ENCODE results near the gene DCST2.
A peak's percentile ranks its signal among the peaks of the same experiment; 100 is the strongest.

The DCST2 gene

DNA sequence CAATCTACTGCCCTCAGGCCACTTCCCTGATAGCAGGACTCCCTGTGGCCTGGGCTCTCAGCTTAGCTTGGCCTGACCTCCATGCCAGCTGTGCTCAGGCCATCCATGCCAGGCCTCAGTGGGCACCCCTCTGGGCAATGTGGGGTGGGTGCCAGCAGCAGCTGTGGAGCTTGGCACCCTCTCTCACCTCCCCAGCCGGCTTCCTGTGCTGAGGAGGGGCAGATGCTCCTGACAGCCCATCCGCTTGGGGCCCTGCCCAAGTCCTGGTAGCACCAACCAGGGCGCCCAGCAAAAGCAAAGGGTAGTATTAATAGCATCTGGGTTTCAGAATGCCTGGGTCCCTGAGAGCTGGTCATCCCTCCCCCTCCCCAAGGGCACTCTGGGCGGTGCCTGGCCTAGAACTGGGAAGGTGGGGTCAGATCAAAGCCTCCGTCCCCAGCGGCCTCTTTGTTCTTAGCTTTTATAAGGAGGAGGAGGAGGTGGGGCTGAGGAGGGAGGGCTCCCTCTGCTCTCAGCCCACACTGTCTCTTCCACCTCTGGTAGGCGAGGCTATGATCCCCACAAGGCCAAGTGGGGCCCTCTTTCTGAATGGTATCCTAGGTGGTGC, 36.1 kb upstream of the DCST2 start:
- no peak for DNase-seq (ENCODE audit: low read depth, low spot score)

DNA sequence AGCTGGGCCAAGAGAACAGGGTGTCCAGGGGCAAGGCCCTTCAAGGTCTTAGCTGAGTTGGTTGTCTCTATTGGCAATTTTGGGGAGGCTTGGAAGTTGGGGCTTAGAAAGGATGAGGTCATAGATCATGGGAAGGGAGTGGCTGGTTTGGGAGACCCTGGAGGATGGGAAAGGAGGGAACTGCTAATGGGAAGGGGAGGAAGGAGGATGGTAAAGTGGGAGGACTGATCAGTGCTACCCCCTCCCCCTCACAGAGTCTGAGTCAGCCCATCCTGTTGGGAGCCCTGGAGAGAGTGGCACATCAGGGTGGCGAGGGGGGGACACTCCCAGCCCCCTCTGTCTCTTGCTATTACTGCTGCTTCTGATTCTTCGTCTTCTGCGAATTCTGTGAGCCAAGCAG, 35.0 kb upstream of the DCST2 start:
- DNase-seq (ENCODE audit: low read depth, low spot score) = no peak

DNA sequence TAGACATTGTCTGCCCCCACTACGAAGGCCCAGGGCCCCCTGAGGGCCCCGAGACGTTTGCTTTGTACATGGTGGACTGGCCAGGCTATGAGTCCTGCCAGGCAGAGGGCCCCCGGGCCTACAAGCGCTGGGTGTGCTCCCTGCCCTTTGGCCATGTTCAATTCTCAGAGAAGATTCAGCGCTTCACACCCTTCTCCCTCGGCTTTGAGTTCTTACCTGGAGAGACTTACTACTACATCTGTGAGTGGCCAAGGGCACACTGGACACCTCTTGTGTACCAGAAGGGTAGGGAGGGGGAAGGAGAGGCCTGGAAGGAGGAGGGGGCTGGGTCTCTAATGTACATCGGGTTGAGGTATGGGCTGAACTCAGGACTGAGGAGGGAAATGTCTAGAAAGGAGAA, 33.2 kb upstream of the DCST2 start:
- DNase-seq (ENCODE audit: low read depth, low spot score) = no peak

DNA sequence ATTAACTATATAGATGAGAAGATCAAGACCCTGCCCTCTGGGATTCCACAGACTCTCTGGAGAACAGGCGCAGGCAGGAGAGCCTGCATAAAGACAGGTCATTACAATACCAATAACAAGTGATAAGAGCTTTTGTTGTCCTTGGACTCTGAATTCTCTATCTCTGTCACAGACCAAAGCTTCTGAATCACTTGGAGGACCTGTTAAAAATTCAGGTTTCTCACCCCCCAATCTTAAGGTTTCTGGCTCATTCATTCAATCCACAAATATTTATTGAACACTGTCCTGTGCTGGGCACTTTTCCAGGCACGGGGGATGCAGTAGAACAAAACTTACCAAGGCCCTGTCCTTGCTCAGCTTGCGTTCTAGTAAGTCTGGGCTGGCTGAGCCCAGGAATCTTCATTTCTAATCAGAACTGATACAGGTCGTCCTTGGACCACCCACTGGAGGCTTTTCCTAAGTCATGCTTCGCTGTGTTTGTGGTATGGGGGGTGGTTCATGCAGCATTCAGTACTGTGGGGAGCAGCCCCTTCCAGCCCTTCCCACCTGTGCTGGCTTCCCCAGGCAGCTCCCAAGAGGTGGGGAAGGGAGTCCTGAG, 31.4 kb upstream of the DCST2 start:
- DNase-seq (ENCODE audit: low read depth, low spot score) = no peak

DNA sequence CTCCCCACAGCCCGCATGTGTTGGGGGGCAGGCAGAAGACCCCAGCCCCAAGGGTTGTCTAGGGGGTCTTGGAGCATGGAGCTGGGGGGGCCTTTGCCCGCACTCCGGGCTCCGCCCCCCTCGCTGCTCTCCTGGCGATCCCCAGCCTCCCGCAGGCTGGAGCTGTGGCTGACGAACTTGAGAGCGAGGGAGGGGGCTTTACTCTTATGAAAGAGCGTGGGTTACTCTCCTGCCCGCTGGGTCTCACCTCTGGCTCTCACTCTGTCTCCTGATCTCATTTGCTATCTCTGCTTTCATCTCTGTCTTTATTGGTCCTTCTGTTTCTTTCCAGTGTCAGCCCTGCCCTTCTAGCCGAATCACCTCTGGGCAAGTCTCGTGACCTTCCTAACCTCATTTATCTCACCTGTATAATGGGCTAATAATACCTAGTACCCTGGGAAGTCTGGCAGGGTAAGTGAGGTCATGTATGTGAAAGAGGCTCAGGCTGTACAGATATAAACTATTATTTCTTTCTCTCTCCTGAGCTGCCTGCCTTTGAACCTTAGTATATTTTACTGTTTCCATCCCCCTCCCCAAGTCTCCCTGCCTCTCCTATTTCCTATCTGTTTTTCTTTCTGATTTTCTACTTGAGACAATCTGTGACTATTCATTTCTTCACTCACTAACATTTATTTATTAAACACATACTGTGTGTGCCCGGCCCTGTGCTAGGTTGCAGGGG, 30.7 kb upstream of the DCST2 start:
- DNase-seq (ENCODE audit: low read depth, low spot score) = peak; percentile 73

DNA sequence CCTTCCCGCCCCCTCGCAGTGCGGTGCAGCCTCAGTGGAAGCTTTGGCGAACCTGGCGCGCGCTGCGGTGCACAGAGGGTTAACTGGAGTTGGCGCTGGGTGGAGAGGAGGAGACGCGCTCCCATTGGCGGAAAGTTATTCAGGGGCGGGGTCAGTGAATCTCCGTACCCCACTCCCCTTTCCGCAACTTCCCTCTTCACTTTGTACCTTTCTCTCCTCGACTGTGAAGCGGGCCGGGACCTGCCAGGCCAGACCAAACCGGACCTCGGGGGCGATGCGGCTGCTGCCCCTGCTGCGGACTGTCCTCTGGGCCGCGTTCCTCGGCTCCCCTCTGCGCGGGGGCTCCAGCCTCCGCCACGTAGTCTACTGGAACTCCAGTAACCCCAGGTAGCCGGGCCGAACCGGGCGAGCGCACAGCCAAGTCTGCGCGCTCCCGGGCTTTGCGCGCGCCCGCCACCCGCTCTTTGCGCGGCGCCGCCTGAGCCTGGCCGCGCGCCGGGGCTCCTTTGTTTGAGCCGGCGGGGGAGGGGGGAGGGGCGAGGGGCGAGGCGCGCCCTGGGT, 30.0 kb upstream of the DCST2 start, which contains the start of gene EFNA4:
EFNA4 (plus strand) TSS at position 191 of the 561 bp plus-strand sequence; CDS start at position 275, 84 bp downstream.
- DNase-seq (ENCODE audit: low read depth, low spot score) = peak; percentile 93

GRCh38 chr1:155062702-155063411, 29.3 kb upstream of the DCST2 start:
- peak; percentile 81 for DNase-seq (ENCODE audit: low read depth, low spot score)

DNA sequence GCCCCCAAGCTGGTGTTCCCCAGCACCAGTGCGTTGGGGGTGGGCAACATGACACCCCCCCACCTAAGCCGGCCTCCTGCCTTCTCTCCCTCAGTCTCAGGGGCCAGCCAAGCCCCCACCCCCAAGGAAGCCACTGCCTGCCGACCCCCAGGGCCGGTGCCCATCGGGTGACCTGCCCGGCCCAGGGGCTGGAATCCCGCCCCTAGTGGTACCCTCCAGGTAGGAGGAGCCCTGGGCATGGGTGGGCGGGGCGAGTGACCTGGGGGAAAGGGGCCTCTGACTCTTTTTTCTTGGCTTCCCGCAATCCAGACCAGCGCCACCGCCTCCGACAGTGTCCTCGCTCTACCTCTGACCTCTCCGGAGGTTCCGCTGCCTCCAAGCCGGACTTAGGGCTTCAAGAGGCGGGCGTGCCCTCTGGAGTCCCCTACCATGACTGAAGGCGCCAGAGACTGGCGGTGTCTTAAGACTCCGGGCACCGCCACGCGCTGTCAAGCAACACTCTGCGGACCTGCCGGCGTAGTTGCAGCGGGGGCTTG, 28.6 kb upstream of the DCST2 start:
- DNase-seq (ENCODE audit: low read depth, low spot score) = no peak

GRCh38 chr1:155061381-155062150, 28.0 kb upstream of the DCST2 start:
- DNase-seq (ENCODE audit: low read depth, low spot score) = peak; percentile 90

- no peak for DNase-seq (ENCODE audit: low read depth, low spot score)
These were observed 27.2 kb upstream of the DCST2 start for GRCh38 chr1:155060736-155061135.

GRCh38 chr1:155057788-155058211, 24.2 kb upstream of the DCST2 start:
- DNase-seq (ENCODE audit: low read depth, low spot score) = no peak

DNA sequence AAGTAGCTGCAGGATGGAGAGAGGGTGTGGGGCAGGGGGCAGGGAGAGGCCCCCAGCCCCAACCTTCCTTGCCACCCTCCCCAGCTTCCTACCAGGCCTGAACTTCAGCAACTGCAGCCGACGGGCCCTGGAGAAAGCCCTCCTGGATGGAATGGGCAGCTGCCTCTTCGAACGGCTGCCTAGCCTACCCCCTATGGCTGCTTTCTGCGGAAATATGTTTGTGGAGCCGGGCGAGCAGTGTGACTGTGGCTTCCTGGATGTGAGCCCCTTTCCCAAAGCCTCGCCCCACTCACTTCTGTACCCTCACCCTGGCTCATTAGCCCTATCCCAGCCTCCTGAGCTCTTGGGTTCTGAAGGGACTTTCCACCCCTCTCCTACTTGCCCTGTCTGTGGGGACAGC, 23.5 kb upstream of the DCST2 start:
- no peak for DNase-seq (ENCODE audit: low read depth, low spot score)

DNA sequence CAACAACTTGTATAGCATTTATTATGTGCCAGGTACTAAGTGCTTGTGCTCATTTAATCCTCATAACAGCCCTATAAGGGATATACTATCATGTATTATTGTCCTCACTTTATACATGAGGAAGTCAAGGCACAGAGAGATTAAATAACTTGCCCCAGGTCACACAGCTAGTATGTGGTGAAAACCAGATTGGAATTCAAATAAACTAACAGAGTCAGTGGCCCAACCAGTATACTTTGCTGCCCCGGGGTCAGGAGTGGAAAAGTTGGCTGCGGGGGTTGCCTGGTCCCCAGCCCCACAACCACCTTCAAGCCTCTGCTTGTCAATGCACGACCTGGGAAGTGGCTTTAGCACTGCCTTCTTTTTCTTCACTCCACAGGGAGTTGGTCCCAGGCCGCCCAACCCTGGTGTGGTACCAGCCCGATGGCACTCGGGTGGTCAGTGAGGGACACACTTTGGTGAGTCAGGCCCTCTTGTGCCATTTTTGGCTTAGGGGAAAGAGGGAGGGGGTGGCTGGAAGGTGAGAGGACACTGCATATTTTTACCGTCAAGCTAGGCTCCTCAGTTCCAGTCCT, 20.0 kb upstream of the DCST2 start:
- no peak for DNase-seq (ENCODE audit: low read depth, low spot score)

DNA sequence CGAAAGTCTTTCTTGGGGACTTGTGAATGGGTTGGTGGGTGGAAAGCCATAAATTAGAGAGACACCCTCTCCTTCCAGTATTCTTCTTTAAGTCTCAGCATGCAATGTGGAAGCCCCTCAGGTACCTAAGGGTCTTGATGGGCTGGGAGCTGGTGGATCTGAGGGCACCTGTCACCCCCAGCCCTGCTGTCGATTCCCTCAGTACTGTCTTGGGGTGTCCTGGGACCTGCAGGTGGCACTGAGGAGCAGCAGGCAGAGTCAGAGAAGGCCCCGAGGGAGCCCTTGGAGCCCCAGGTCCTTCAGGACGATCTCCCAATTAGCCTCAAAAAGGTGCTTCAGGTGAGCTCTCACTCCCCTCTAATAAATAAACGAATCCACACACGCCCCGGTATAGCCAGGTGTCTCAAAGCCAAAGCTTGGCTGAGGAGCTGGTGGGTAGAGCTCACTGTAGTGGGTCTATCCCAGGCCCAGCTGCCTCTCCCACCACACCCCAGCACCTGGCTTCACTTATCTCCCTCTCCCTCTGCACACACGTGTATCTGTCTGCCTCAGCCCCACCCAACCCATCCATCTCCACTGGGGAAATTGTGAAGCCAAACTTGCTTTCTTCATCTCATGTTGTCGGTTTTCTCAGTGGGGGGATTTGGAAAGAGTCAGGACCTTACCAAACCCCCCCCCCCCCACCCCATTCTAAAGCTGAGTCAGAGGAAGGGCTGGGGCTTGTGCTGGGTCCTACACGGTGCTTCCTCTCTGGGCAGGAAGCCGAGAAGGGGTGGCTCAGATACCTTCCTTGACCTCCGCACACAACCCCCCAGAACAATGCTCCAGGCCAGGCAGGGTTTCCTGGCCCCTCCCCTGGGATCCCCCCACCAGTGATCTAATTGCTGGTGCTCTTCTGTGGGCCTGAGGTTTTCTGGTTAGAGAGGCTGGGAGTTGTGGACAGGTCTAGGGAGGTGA, 19.1 kb upstream of the DCST2 start:
- DNase-seq (ENCODE audit: low read depth, low spot score) = peak; percentile 30

DNA sequence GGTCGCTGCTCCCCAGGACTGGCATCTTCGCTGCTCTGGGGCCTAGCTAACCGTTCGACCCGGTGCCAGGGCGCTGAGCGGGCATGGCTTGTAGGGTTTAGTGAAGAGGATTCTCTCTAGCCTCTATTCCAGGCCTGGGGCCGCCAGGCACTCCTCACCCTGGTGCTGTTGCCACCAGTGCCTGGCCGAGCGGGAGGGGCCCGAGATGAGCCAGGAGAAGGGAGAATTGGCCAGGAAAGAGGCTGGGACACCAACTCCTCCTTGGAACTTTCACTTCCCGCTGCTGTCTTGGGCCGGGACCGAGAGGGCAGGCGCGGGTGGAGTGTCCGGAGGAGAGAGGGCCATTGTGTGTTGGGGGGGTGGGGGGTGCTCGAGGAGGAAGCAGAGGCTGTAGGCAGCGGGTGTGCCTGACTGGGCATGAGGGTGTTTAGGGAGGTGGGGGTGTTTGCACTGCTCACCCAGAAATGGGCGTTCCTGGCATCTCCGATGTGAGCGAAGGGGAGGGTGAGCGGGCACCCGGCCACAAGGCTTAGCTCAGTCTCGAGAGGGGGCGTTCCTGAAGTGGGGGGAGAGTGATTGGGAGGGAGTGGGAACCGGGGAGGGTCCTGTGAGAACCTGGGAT, 18.3 kb upstream of the DCST2 start:
- DNase-seq (ENCODE audit: low read depth, low spot score) = peak; percentile 54

GRCh38 chr1:155051342-155051776, 17.8 kb upstream of the DCST2 start:
- DNase-seq (ENCODE audit: low read depth, low spot score) = no peak

DNA sequence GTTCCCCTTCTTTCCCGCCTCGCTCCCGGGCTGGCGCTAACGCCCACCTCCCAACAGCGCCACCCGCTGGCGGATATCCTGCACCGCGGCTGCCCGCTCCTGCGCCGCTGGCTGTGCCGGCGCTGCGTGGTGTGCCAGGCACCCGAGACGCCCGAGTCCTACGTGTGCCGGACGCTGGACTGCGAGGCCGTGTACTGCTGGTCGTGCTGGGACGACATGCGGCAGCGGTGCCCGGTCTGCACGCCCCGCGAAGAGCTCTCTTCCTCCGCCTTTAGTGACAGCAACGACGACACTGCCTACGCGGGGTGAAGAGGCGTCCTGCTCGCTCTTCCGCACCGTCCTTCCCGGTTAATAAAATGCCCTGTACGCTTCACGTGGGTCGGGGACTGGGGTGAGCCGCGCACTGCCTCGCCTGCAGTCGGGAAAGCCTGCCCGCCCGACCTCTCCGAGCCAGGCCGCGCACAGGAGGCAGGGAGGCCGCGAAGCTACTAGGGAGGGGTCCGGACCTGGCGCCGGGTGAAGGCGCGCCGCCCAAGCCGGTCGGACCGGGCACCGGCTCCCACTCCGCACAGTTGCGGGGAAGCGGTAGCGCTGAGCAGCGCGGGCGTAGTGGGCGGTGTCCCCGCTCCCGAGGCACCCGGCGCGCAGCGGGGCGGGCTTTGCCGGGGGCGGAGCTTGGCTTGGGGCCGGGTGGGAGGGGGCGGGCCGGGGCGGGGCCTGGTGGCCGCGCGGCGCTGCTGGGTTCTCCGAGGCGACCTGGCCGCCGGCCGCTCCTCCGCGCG, 17.2 kb upstream of the DCST2 start, which contains the start of gene ADAM15:
ADAM15 (plus strand) TSS at position 757 of the 782 bp plus-strand sequence. CDS start 71 bp downstream, outside the sequence.
- DNase-seq (ENCODE audit: low read depth, low spot score) = peak; percentile 88

Measured in astrocyte of the hippocampus (primary cell).